SU-DHL-6 (cell line): ENCODE measurements around the gene EIF3K.

ENCODE experiments used
- CTCF ChIP-seq: fragments of 200-600 bp; sonication (generic); IDR thresholded peaks from one replicate; pipeline ENCODE4 v1.5.1; 2017; ENCODE audit warnings: antibody characterized with exemption, mild to moderate bottlenecking, low read length, moderate library complexity; ENCODE audit not compliant: insufficient read depth, poor library complexity, severe bottlenecking
- EZH2phosphoT487 ChIP-seq: fragments of 200-600 bp; sonication (generic), shearing (Covaris generic); conservative IDR thresholded peaks from 2 replicates; pipeline ENCODE4 v1.6.1; 2018; ENCODE audit warnings: mild to moderate bottlenecking, antibody characterized with exemption, low read length, moderate library complexity, mixed read lengths

GRCh38 chr19:38587562-38587961 is 31.4 kb upstream of the EIF3K start:
- TF ChIP-seq CTCF (no peak), EZH2phosphoT487 (no peak)
